ENCODE data around the gene UBXN6.

Gene UBXN6

GRCh38 chr19:4457654-4458395 lies at the start of gene UBXN6:
Gene UBXN6, minus strand, starts transcription at chr19:4457794. Its CDS starts 97 bp downstream, at chr19:4457697.
- peak; percentile 98 for DNase-seq (ENCODE audit: low read depth, low spot score)

GRCh38 chr19:4507150-4507452 lies 49.5 kb upstream of the UBXN6 start:
- DNase-seq (ENCODE audit: low read depth, low spot score): no peak

- no peak for DNase-seq (ENCODE audit: low read depth, low spot score)
Measured at GRCh38 chr19:4506449-4507149, 49.0 kb upstream of the UBXN6 start.

GRCh38 chr19:4505570-4506448 lies 48.2 kb upstream of the UBXN6 start:
- no peak for DNase-seq (ENCODE audit: low read depth, low spot score)

- DNase-seq (ENCODE audit: low read depth, low spot score): no peak
Measured at GRCh38 chr19:4504891-4505569, 47.4 kb upstream of the UBXN6 start.

- no peak for DNase-seq (ENCODE audit: low read depth, low spot score)
Measured at GRCh38 chr19:4504297-4504701, 46.7 kb upstream of the UBXN6 start.

- DNase-seq (ENCODE audit: low read depth, low spot score): no peak
Measured at GRCh38 chr19:4503825-4504170, 46.2 kb upstream of the UBXN6 start.

- DNase-seq (ENCODE audit: low read depth, low spot score): no peak
Measured at GRCh38 chr19:4503132-4503824, 45.7 kb upstream of the UBXN6 start.

GRCh38 chr19:4502282-4503131 lies 44.9 kb upstream of the UBXN6 start:
- no peak for DNase-seq (ENCODE audit: low read depth, low spot score)

GRCh38 chr19:4501691-4502090 lies 44.1 kb upstream of the UBXN6 start:
- no peak for DNase-seq (ENCODE audit: low read depth, low spot score)

- DNase-seq (ENCODE audit: low read depth, low spot score): no peak
Measured at GRCh38 chr19:4500841-4501591, 43.4 kb upstream of the UBXN6 start.

- DNase-seq (ENCODE audit: low read depth, low spot score): no peak
Measured at GRCh38 chr19:4499855-4500254, 42.3 kb upstream of the UBXN6 start.

GRCh38 chr19:4499318-4499717 lies 41.7 kb upstream of the UBXN6 start:
- no peak for DNase-seq (ENCODE audit: low read depth, low spot score)

GRCh38 chr19:4498694-4499093 lies 41.1 kb upstream of the UBXN6 start:
- DNase-seq (ENCODE audit: low read depth, low spot score): no peak

GRCh38 chr19:4497770-4498389 lies 40.3 kb upstream of the UBXN6 start:
- DNase-seq (ENCODE audit: low read depth, low spot score): no peak

GRCh38 chr19:4496304-4496703 lies 38.7 kb upstream of the UBXN6 start:
- no peak for DNase-seq (ENCODE audit: low read depth, low spot score)

- DNase-seq (ENCODE audit: low read depth, low spot score): no peak
Measured at GRCh38 chr19:4495471-4495870, 37.9 kb upstream of the UBXN6 start.

- DNase-seq (ENCODE audit: low read depth, low spot score): no peak
Measured at GRCh38 chr19:4494691-4495064, 37.1 kb upstream of the UBXN6 start.
